ENCODE data around the gene ZNF280A.
"Not testable (repeated sequence)": the region's sequence is repeated elsewhere in the genome, so short reads cannot be mapped to it uniquely, and the experiment has no call there.

ZNF280A gene

DNA sequence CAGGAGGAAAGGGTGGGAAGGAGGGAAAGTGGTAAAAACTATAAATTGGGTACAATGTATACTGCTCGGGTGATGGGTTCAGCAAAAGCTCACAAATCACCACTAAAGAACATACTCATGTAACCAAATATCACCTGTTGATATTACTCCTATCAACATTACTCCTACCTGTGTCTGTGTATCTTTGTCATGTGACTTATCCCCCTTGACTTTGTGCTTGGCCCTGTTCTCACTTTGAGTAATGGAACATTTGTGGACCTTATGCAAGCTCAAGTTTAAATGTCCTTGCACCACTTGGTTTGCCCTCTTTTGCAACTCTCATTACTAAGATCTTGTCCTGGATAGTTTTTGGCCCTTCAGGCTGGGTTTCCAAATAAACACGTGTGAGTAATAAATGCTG is 50.5 kb downstream of the ZNF280A start:
- 82 to 92% methylated on average over 1 to 2 of the region's 2 CpGs for WGBS, 2 experiments
- Histone ChIP-seq H3K36me3 (ENCODE audit: control insufficient read depth, insufficient read depth, low read length) (no peaks in the 10 kb centered on the region), H3K27ac (ENCODE audit: insufficient read depth, low read depth, low read length, poor library complexity, severe bottlenecking) (no peak overlapping the region), H3K4me1 (ENCODE audit: control insufficient read depth, insufficient read depth, low read length) (peaks cover under 1% of the 10 kb centered on the region), H3K4me3 (ENCODE audit: insufficient read depth, low read depth, low read length) (no peak overlapping the region), H3K9me3 (ENCODE audit: control insufficient read depth, low read length) (no peaks in the 10 kb centered on the region), H3K27me3 (ENCODE audit: control insufficient read depth, insufficient read depth, low read length, poor library complexity, severe bottlenecking) (no peaks in the 10 kb centered on the region)

DNA sequence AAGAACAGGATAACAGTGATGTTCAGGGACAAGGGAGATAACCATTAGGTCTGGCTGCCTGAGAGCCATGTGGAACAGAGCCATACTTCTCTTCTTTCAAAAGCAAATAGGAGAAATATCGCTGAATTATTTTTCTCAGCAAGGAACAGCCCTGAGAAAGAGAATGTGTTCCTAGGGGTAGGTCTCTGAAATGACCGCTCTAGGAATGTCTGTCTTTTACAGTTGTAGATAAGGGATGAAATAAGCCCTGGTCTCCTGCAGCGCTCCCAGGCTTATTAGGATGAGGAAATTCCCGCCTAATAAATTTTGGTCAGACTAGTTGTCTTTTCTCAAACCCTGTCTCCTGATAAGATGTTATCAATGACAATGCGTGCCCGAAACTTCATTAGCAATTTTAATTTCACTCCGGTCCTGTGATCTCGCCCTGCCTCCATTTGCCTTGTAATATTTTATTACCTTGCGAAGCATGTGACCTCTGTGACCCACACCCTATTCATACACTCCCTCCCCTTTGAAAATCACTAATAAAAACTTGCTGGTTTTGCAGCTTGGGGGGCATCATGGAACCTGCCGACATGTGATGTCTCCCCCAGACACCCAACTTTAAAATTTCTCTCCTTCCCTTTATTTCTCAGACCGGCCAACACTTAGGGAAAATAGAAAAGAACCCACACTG is 51.1 kb downstream of the ZNF280A start:
- not testable (repeated sequence) for H3K27ac ChIP-seq (ENCODE audit: insufficient read depth, low read depth, low read length, poor library complexity, severe bottlenecking); H3K27me3 ChIP-seq (ENCODE audit: control insufficient read depth, insufficient read depth, low read length, poor library complexity, severe bottlenecking); H3K36me3 ChIP-seq (ENCODE audit: control insufficient read depth, insufficient read depth, low read length); H3K9me3 ChIP-seq (ENCODE audit: control insufficient read depth, low read length); H3K4me3 ChIP-seq (ENCODE audit: insufficient read depth, low read depth, low read length); H3K4me1 ChIP-seq (ENCODE audit: control insufficient read depth, insufficient read depth, low read length)
- WGBS, 2 experiments, result 93 to 95% methylated on average over 11 of the region's 11 CpGs

DNA sequence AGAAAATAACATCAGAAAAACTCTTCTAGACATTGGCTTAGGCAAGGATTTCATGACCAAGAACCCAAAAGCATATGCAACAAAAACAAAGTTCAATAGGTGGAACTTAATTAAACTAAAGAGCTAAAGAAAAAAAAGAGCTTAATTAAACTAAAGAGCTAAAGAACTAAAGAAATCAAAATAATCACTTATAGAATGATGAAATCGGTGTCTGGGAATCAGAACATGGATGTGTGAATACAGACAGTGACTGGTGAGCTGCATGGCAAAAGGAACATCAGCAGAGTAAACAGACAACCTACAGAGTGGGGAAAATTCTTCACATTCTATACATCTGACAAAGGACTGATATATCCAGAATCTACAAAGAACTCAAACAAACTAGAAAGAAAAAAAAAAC is 53.0 kb downstream of the ZNF280A start:
- no peak overlapping the region for H3K4me3 ChIP-seq (ENCODE audit: insufficient read depth, low read depth, low read length)
- H3K4me1 ChIP-seq (ENCODE audit: control insufficient read depth, insufficient read depth, low read length), result no peaks in the 10 kb centered on the region
- H3K36me3 ChIP-seq (ENCODE audit: control insufficient read depth, insufficient read depth, low read length), result no peaks in the 10 kb centered on the region
- 77% methylated on average over 1 of the region's 1 CpG; no CpG with 5 or more reads in 1 of the 2 experiments for WGBS, 2 experiments
- no peak overlapping the region for H3K27ac ChIP-seq (ENCODE audit: insufficient read depth, low read depth, low read length, poor library complexity, severe bottlenecking)
- no peaks in the 10 kb centered on the region for H3K9me3 ChIP-seq (ENCODE audit: control insufficient read depth, low read length)
- H3K27me3 ChIP-seq (ENCODE audit: control insufficient read depth, insufficient read depth, low read length, poor library complexity, severe bottlenecking), result peaks cover 14% of the 10 kb centered on the region

DNA sequence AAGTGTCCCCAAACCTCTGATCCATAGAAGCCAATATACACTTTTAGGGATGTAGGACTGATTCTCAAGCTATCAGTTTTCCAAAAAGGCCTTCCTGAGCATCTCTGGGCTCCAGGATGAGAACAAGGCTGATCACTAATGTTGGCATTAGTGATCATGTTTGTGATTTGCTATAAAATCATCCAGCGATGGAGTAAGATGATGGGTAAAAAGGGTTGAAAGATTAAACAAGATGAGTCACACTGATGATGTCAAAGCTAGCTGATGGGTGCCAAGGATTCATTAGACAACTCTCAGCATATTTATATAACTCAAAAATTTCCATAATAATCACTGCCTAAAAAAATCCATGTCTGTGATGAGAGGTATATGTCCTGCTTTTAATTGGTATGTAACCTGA is 54.3 kb downstream of the ZNF280A start:
- Histone ChIP-seq H3K9me3 (ENCODE audit: control insufficient read depth, low read length) (no peaks in the 10 kb centered on the region), H3K36me3 (ENCODE audit: control insufficient read depth, insufficient read depth, low read length) (no peaks in the 10 kb centered on the region), H3K27me3 (ENCODE audit: control insufficient read depth, insufficient read depth, low read length, poor library complexity, severe bottlenecking) (peaks cover 14% of the 10 kb centered on the region), H3K4me3 (ENCODE audit: insufficient read depth, low read depth, low read length) (no peak overlapping the region), H3K4me1 (ENCODE audit: control insufficient read depth, insufficient read depth, low read length) (no peaks in the 10 kb centered on the region), H3K27ac (ENCODE audit: insufficient read depth, low read depth, low read length, poor library complexity, severe bottlenecking) (no peak overlapping the region)
- WGBS, 2 experiments, result 91 to 96% methylated on average over 1 of the region's 1 CpG

DNA sequence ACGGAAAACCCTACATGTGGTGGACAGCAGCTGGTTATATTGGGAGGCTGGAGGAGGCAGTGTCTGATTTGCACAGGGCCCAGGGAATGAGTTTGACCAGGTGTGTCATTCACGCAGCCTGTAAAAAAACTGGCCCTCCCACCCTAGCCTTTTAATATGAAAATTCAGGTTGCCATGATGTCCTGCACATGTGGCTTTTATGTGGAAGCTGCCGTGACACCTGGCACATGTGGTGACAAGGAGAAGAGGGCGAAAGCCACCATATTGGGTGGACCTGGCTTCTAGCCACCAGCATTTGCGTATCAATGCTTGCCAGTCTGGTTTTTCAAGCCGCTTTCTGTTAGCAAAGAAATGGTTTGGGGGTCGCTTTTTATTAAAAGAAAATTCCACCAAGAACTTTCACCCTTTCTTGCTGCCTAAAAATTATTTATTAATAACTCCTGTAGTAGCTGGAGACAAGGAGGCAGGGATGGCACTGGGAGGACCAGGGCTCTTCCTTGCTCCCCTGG is 54.9 kb downstream of the ZNF280A start:
- 80 to 86% methylated on average over 7 of the region's 7 CpGs for WGBS, 2 experiments
- peaks cover 4% of the 10 kb centered on the region for H3K9me3 ChIP-seq (ENCODE audit: control insufficient read depth, low read length)
- H3K27ac ChIP-seq (ENCODE audit: insufficient read depth, low read depth, low read length, poor library complexity, severe bottlenecking), result no peak overlapping the region
- H3K27me3 ChIP-seq (ENCODE audit: control insufficient read depth, insufficient read depth, low read length, poor library complexity, severe bottlenecking), result peaks cover 14% of the 10 kb centered on the region
- H3K36me3 ChIP-seq (ENCODE audit: control insufficient read depth, insufficient read depth, low read length), result no peaks in the 10 kb centered on the region
- H3K4me3 ChIP-seq (ENCODE audit: insufficient read depth, low read depth, low read length), result no peak overlapping the region
- no peaks in the 10 kb centered on the region for H3K4me1 ChIP-seq (ENCODE audit: control insufficient read depth, insufficient read depth, low read length)

DNA sequence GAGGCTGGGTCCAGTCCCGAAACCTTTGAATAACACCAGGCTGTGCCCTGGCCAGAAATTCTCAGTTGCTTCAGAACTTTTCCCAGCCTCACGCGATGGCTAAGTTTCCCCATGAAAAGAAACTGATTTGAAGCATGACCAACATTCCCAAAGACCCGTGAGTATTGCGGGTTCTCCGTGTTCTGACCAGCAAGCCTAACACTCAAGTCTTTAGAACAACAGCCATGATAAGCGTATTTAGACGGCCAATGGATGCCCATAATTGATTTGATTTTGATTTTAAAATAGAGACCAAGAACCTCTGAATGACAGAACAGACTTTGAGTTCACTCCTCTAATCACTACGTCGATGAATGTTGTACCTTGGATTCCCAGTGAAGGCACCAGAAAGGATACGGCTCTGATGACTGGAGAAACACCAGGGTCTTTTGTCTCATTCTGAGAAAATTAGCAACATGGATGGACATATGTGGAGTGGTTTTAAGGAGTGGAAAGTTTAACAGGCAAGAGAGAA is 55.5 kb downstream of the ZNF280A start:
- H3K9me3 ChIP-seq (ENCODE audit: control insufficient read depth, low read length), result peaks cover 4% of the 10 kb centered on the region
- no peaks in the 10 kb centered on the region for H3K36me3 ChIP-seq (ENCODE audit: control insufficient read depth, insufficient read depth, low read length)
- WGBS, 2 experiments, result 92 to 94% methylated on average over 11 of the region's 11 CpGs
- H3K27me3 ChIP-seq (ENCODE audit: control insufficient read depth, insufficient read depth, low read length, poor library complexity, severe bottlenecking), result peaks cover 14% of the 10 kb centered on the region
- H3K27ac ChIP-seq (ENCODE audit: insufficient read depth, low read depth, low read length, poor library complexity, severe bottlenecking), result no peak overlapping the region
- H3K4me1 ChIP-seq (ENCODE audit: control insufficient read depth, insufficient read depth, low read length), result no peaks in the 10 kb centered on the region
- H3K4me3 ChIP-seq (ENCODE audit: insufficient read depth, low read depth, low read length), result no peak overlapping the region

DNA sequence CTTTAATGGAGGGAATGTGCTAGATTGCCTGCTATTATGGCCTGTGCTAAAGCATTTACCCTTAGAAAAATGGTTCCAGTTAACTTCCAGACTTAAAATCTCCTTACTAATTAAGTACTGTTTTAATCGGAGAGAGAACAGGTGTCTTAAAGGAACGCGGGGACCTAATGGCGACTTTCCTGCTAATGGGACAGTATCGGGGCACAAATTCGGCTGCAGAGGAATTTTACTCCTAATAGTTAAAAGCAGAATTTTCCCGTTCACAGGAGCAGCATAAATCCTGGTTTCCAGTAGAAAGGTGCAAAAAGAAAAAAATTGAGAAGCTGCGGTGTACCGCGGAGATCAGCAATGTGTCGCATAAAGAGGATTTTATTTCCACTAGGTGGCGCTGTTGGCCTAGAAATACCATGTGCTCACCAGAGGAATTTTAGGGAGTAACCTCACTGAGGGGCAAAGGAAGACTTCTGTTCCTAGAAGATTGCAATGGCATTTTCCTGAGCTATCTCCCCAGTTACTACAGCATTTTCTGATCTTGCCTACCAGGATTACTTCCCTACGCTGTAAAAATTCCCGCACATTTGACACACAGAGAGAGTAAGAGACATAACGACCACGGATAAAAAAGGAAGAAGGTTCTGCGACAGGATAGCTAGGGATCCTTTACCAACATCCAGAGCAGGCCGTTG is 56.1 kb downstream of the ZNF280A start:
- Histone ChIP-seq H3K9me3 (ENCODE audit: control insufficient read depth, low read length) (peaks cover 6% of the 10 kb centered on the region), H3K36me3 (ENCODE audit: control insufficient read depth, insufficient read depth, low read length) (no peaks in the 10 kb centered on the region), H3K4me1 (ENCODE audit: control insufficient read depth, insufficient read depth, low read length) (no peaks in the 10 kb centered on the region), H3K4me3 (ENCODE audit: insufficient read depth, low read depth, low read length) (no peak overlapping the region), H3K27ac (ENCODE audit: insufficient read depth, low read depth, low read length, poor library complexity, severe bottlenecking) (no peak overlapping the region), H3K27me3 (ENCODE audit: control insufficient read depth, insufficient read depth, low read length, poor library complexity, severe bottlenecking) (peaks cover 14% of the 10 kb centered on the region)
- WGBS, 2 experiments, result 42% methylated on average over 18 of the region's 18 CpGs
